Mucosa of gallbladder (tissue), 1 donor: ENCODE data around the gene KCNH5. TPM values are rescaled to one million over a fixed set of nuclear protein-coding genes. Genes with fewer than 3 reads are reported as not detected.

Experiments used
- DNase-seq: peaks from one replicate; pipeline ENCODE4 v3.0.0-alpha.2; 2020; ENCODE audit warnings: low spot score
- total RNA-seq: library from RNA; stranded (reverse); gene quantifications from one replicate; pipeline ENCODE4 v1.2.1, GENCODE V29; 2021
- donor health status: DM: no; HTN: no; CAD: no.

The KCNH5 gene
- total RNA-seq, 1 donor from 2014 or later = 0.03 TPM

DNA sequence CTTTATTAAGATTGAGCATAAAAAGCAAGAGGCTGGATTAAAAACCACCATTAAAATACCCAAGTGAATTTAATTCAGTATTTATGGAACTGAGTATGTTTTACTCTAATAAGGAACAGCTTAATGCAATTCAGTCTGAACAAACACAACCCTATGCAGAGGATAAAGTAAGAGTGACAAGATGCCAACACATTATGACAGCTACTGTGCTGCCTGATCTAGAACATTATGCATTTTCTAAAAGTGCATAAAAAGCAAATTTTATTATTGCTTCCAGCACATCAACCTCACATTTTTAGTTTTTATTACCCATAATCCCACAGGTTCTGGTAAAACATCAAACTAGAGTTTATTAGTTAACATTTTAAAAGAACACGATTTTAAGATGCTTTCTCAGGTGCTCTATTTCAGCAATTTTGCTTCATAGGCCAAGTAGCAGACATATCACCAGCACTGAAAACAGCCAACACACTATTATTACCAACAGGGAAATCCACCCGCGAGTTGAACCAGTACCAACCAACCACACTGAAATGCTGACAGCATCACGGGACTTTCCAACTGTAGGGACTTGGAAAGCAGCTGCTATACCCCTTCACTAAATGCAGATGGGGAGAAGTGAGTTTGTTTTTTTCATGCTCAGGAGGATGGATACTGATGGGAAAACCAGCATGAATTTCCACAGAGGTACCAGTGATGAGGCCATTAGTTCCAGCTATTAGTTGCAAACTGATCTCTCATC is 372.1 kb downstream of the KCNH5 start:
- no peak for DNase-seq

DNA sequence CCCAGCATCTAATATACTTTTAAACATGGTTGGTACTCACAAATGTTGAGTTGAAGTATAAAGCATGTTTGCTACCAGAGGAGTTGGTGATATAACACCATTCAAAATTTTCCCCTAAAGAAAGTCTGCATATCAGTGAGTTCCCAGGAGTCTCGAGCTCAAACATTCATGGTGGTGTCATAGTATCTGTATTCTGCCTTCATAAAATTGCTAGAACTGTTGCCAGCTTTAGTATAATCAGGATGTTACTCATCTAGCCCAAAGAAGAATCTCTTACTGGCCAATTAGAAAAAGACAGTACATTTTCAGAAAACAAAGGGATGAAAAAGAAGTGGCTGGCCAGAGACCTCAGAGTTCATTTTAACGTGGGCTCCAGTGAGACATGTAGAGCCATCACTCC is 374.7 kb downstream of the KCNH5 start:
- no peak for DNase-seq

DNA sequence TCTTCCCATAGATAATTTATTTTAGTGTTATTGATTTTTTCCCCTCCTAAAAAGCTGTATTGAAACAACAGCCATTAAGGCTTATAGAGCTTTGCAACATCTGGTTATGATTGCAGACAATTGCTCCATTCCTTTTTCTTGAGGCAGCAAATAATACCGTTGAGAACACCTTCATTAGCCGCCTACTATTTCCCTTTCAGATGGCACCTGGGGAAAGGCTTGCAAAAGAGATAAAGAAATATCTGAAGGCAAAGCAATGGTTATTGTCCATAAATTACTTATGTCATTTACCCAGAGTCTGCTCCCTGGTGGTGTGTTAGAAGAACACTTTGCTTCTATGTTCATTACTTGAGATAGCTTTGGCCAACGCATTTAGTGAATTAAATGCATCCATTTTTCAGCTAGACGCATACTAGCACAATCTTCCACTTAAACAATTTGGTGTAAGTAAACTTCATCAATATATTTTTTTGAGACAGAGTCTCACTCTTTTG is 377.8 kb downstream of the KCNH5 start:
- DNase-seq = no peak

DNA sequence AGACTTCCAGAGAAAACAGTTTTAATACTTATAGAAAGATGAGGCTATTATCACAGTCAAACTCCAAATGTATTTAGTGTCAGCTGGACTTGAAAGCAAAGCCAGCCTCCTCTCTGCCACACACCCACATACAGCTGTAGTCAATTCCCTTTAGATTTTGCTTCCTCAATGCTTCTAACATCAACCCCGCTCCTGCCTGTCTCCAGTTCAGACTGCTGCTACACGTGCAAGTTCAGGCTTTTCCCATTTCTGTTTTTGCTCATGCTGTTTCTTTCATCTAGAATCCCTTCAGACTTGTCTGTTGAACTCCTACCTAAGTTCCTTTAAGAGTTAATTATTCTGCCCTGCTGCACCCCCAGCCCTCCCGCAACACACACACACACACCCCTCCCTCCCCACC is 380.0 kb downstream of the KCNH5 start:
- no peak for DNase-seq

DNA sequence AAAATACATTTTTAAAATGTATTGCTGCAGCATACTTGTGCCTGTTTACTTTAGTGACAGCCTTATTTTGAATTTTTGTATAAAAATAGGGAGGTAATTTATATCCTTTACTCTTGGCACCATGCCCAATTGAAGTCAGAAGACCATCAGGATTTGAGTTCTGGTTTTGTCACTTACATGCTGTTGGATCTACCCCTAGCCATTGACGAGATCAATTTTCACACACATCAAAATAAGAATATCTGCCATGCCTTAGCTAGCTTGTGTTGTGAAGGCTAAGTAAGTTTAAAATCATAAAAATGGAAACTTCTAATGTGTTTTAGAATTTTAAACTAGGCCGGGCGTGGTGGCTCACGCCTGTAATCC is 381.8 kb downstream of the KCNH5 start:
- DNase-seq = no peak

DNA sequence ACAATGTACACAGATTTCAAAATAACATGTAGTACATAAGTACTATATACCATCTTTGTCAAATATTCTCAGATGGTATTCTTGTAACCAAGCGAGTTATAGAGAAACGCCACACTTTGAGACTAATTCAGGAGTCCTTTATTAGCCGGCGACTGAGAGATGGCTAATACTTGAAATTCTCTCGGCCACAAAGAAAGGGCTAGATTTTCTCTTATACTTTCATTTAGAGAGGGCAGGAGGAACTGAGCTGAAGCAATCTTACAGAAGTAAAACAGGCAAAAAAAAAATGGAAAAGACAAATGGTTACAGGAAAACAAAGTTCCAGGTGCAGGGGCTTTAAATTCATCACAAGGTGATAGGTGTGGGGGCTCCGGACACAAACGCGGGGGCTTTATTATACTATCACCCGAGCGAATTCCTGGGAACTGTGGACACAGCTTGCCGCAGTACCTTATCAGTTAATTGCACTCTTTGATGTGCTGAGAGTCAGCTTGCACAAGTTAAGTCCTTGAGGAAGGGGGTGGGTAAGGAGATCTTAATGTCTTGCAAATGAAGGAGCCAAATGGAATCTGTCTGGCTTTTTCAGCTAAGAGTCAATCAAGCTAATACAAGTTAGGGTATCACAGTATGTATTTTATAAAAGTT is 382.3 kb downstream of the KCNH5 start:
- DNase-seq = no peak

DNA sequence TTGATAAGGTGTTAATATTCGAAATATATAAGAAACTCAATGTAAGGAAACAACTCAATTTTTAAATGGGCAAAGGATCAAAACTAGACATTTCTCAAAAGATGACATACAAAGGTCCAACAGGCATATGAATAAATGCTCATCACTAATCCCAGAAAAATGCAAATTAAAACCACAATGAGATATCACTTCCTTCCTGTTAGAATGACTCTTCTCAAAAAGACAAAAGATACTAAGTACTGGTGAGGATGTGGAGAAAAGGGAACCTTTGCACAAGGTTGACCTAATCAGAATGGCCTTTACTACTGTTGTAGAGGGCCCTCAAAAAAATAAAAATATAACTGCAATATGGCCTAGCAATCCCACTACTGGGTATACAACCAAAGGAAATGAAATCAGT is 383.4 kb downstream of the KCNH5 start:
- DNase-seq = no peak

DNA sequence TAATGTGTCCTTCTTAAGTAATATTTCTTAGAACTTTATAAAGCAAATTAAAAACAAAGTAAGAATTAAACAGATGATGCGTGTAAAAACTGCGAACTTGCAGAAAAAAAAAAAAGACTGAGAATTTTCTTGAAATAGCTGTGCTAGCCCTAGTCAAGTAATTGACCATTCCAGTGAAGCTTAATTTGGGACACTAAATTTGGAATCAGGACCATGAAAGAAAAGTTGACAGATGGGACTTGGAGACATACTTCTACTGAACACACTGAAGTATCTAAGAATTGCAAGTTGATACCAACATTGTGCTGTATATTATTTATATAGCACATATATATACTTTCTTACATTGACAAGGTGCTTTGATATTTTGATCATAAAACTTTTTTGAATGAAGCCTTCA is 386.6 kb downstream of the KCNH5 start:
- DNase-seq = no peak

DNA sequence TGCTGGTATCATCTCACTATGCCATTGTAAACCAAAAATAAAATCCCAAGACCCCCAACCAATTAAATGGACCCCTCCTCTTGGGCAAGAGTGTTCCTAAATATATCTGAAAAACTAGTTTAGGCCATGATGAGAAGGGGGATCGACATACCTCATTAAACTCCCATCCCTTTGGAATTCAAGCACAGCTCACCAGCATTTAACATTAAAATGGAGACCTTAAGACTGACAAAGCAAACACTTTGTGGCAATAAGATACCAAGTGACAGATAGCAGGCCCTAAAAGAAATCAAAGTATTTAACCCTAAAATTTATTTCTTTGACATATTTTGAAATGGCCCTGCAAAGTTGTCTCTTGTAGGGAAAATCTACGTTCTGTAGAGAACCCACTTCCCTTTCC is 387.9 kb downstream of the KCNH5 start:
- DNase-seq = no peak

DNA sequence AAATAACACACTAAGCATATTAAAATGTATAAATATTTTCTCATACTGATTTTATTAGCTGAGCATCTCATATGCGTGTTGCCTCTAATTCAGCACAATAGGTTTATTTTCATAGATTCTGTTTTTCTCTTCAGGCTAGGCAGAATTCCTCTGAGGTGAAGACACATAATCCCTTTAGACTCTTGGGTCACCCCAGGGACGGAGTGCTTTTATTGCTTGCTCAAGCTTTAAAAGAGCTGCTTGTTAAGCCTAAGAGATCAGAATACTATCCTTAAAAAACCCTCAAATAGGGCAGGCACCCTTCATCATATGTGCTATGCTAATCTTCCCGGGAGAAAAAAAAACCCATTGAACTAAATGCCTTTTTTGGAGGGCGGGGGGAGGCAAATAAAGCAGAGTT is 390.1 kb downstream of the KCNH5 start:
- no peak for DNase-seq

DNA sequence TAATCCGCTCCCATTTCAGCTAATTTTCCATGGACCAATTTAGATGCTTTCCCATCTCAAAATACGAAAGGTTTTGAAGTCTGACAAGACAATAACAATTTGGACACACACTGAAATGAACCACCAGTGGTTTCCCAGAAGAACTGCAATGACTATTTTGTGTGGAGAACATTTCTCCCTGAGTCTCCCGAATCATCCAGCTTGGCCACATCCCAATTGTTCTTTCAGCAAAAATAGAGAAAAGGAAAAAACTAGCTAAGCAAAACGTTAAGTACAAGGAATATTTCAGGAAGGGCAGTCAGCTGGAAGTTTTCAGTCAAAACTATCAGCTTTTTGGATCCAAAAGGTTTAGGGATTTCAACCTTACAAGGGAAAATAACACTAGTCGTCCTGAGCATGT is 390.6 kb downstream of the KCNH5 start:
- no peak for DNase-seq

Other genes with a start within 250 kb of the KCNH5 start
- 10.4 TPM for gene RHOJ, start 159.0 kb upstream of the KCNH5 start, total RNA-seq